Nucleus accumbens (tissue), 56 donors: Measurements from ENCODE around the gene GATA2.
A peak's percentile ranks its signal among the peaks of the same experiment; 100 is the strongest.

Experiments
- DNase-seq, 56 donors: peaks; one replicate each; lab custom pipeline; 2025; lab: John Stamatoyannopoulos, UW

Gene GATA2

GRCh38 chr3:128438488-128439072 is 54.4 kb downstream of the GATA2 start:
- DNase-seq = no peak

- no peak for DNase-seq
These were observed 56.8 kb downstream of the GATA2 start for GRCh38 chr3:128436214-128436613.

GRCh38 chr3:128435561-128435960 is 57.4 kb downstream of the GATA2 start:
- no peak for DNase-seq

- no peak for DNase-seq
These were observed 57.9 kb downstream of the GATA2 start for GRCh38 chr3:128435058-128435457.

- DNase-seq = no peak
These were observed 58.5 kb downstream of the GATA2 start for GRCh38 chr3:128434524-128434923.

- no peak for DNase-seq
These were observed 59.2 kb downstream of the GATA2 start for GRCh38 chr3:128433837-128434165.

GRCh38 chr3:128432971-128433836 is 59.8 kb downstream of the GATA2 start:
- peak in 3 of 56 donors; percentile 3 to 13 (median 9) for DNase-seq

- DNase-seq = no peak
These were observed 60.6 kb downstream of the GATA2 start for GRCh38 chr3:128432301-128432970.

- DNase-seq = no peak
These were observed 61.1 kb downstream of the GATA2 start for GRCh38 chr3:128431803-128432300.

- DNase-seq = no peak
These were observed 62.3 kb downstream of the GATA2 start for GRCh38 chr3:128430731-128431130.

- no peak for DNase-seq
These were observed 62.7 kb downstream of the GATA2 start for GRCh38 chr3:128430301-128430700.

GRCh38 chr3:128429751-128430150 is 63.2 kb downstream of the GATA2 start:
- no peak for DNase-seq
